Uterus (tissue), 2 donors: ENCODE results near the gene ASCL1.

Source experiments
- CTCF ChIP-seq, 4 experiments: fragments of 200-600 bp in 2 of 4; fragments of 450-650 bp in 2 of 4; sonication (generic) in 2 of 4; IDR thresholded peaks; one replicate each; pipeline ENCODE4 v1.5.1; 2016 to 2019; ENCODE audit warnings: antibody characterized with exemption in 4 of 4, mild to moderate bottlenecking in 2 of 4, moderate library complexity in 1 of 4
- POLR2A ChIP-seq, 2 donors: fragments of 450-650 bp; IDR thresholded peaks; one replicate each; pipeline ENCODE4 v1.6.1; 2016; ENCODE audit warnings: antibody characterized with exemption in 2 of 2, mild to moderate bottlenecking in 1 of 2, moderate library complexity in 1 of 2

- no peak for TF ChIP-seq CTCF (IDR thresholded peaks at IDR 0.05)
- no peak for TF ChIP-seq POLR2A (IDR thresholded peaks at IDR 0.05)
Observed at GRCh38 chr12:102960766-102961465, 3.4 kb downstream of the ASCL1 start.
